Head of caudate nucleus (tissue), 42 donors: ENCODE measurements around the gene ZNF827.

Source experiments
- DNase-seq, 42 donors: peaks; one replicate each; pipeline versions ENCODE4 v3.0.0 to v3.0.0-alpha.2; 2020 to 2021; ENCODE audit warnings: mixed read lengths in 7 of 42
- intact Hi-C: fragments of 100-400 bp; cut with DNase I; formaldehyde crosslinking; loops from one replicate; pipeline ENCODE4 v1.15.0; 2022

The ZNF827 gene

DNA sequence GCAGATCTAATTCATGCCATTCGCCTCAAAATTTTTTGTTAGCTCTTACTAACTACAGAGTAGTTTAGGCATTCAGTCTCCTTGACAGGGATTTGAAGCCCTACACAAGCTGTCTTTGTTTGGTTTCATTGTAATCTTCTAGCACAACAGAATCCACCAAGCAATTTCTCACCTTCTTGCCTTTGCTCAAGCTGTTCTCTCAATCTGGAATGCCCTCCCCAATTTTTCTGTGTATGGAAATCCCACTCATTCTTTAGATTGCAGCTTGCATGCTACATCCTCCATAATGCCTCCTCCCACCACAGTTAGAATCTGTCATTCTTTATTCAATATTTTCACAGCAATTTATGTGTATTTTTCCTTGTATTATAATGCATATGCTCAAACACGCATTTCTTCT is 195.0 kb downstream of the ZNF827 start:
- DNase-seq, result no peak
- intact Hi-C loops, result no loop called here

DNA sequence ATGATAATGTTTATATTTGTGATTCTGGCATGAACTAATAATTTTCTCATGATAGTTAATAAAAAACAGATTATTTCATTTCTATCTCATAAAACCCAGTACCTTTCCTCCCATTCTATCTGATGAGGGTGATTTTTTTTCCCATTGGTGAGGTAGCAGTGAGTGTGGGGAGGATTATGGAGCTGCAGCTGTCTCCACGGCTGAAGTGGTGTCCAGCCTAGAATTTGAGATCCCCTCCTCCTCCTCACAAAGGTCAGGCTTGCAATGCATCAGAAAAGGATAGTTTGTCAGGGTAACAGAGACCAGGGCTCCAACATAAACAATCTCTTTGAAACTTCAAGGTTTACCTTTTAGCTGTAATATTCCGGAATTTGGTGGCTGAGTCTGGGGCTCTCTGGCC is 197.8 kb downstream of the ZNF827 start:
- intact Hi-C loops, result no loop called here
- DNase-seq, result no peak

DNA sequence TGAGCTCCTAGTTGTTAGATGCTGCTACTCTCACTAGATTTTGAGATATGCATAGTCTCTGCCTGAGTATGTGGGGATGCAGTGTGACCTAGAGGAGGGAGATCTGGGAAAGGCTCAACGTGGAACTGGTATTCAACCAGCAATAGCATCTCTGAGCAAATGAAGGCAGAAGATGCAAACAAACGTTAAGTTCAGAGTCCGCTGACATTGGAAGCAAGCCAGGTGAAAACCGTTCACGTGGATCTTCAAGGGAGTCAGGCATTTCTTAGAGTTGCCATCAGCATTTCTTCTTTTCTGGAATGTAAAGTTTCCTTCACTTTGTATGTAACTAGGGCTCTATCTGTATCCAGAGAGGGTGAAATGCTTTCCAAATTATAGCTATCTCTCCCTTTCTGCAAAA is 198.8 kb downstream of the ZNF827 start:
- intact Hi-C loops, result loop anchor here (10.0 kb wide), 1 partner anchor 125 kb away; the partner anchor contains the start of gene MMAA
- no peak for DNase-seq

DNA sequence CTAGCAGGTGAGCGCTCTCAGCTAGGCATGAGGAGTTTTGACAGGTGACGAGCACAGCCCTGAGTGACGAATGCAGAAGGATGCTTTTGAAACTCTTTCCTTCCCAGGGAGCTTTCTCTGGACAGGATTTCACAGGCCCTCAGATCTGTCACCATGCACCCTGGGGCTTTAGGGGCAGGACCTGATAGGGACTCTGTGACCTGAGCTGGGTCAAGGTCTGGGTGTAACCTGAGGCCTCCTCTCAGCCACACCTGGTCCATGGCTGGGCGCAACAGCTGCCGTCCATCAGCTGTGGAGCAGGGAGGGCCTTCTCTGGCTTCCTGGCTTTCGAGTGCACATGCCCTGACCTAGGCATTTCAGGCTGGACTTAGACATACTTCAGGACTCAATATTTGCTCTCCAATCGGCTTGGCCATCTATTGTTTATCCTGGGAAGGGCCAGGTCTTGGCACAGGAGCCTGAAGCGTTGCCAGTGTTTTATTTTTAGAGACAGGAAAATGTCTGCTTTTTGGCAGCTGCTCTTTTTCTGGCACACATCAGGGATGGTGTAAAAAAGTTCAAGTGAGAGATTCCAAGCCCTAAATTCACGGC is 202.3 kb downstream of the ZNF827 start:
- intact Hi-C loops, result loop anchor here (10.0 kb wide), 1 partner anchor 122 kb away; the partner anchor contains the start of gene MMAA
- no peak for DNase-seq

DNA sequence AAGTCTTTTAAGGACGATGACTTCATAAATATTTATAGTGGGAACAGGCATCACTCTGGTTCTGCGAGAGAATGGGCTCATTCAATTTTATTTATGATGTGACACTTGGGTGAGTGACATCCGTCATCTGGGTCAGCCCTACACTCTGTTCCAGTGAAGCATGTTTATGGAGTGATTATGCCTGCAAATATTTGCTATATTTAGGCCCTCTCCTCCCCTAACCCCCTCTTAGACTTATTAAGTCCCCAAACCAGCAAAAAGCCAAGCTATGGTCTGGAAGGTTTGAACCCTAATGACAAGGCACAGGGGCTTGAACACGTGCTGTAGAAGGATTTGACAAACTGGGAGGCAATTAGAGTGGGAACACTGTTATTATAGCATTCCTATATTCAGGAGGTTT is 202.8 kb downstream of the ZNF827 start:
- no peak for DNase-seq
- intact Hi-C loops, result loop anchor here (10.0 kb wide), 1 partner anchor 121 kb away; the partner anchor contains the start of gene MMAA

DNA sequence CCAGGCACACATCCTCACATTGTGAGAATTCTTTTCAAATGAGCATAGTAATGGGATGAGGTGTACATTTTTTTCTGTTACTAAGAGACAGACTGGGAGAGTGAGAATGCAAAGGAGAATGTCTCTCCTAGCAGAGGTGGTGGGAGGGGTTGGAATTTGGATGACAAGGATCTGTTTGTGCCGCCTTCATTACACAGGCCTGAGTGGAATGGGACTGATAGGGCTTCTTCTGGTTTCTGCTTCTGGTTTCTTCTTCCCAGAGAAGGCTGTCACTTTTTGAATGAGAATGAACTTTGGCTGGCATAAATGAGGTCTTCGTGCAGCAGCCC is 203.3 kb downstream of the ZNF827 start:
- intact Hi-C loops, result loop anchor here (10.0 kb wide), 1 partner anchor 121 kb away; the partner anchor contains the start of gene MMAA
- DNase-seq, result peak in 9 of 42 donors; percentile 18 to 57 (median 30)

DNA sequence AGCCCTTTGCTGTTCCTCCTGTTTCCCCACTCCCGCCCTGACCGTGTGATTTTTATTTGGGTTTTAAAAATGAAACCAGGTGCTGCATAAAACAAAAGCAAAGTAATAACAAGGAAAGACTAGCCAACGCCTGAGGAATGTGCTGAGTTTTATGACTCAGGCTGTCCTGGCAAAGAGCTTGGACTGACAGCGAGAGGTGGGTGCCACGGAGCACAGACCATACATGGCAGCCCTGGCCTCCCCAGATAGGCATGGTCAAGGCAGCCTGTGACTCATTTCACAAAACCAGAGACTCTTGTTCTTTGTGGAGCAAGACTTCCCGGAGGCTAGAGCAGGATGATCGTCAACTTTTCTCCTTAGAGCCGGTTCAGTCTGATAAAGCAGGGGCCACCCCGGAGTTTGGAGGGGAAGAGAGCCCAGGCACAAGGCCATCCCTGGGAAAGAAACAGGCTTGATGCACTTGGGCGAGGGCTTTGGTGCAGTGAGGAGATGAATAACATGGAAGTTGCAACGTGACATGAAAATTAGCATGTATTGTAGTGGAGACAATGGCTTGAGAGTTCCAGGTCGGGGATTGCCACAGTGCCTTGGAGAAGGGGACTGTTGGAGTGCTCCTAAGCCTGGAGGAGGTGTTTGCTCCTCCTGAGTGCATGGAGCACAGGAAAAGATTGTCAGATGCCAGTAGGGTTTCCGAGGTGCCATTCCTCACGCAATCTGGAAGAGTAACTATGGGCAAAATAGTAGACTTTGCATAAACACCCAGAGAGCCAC is 203.9 kb downstream of the ZNF827 start:
- DNase-seq, result peak in 7 of 42 donors; percentile 15 to 75 (median 52)
- intact Hi-C loops, result loop anchor here (10.0 kb wide), 1 partner anchor 120 kb away; the partner anchor contains the start of gene MMAA

DNA sequence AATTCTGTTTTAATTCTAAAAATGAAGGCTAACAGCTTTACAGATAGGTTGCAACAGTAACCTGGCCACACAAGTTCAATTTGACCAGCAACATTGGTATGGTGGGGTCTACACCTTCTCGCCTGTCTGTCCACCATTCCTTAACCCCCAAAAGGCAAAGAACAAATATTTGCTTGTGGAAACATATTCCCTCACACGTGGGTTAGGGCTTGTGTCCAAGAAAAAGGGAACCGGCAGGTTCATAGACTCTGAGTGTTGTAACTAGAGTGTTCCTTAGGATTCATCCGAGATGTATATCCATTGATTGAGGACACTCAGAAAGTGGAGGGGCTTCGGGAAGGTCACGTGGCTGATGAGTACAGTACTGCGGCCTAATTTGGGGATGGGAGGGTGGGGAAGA is 204.6 kb downstream of the ZNF827 start:
- intact Hi-C loops, result loop anchor here (10.0 kb wide), 1 partner anchor 119 kb away; the partner anchor contains the start of gene MMAA
- no peak for DNase-seq

DNA sequence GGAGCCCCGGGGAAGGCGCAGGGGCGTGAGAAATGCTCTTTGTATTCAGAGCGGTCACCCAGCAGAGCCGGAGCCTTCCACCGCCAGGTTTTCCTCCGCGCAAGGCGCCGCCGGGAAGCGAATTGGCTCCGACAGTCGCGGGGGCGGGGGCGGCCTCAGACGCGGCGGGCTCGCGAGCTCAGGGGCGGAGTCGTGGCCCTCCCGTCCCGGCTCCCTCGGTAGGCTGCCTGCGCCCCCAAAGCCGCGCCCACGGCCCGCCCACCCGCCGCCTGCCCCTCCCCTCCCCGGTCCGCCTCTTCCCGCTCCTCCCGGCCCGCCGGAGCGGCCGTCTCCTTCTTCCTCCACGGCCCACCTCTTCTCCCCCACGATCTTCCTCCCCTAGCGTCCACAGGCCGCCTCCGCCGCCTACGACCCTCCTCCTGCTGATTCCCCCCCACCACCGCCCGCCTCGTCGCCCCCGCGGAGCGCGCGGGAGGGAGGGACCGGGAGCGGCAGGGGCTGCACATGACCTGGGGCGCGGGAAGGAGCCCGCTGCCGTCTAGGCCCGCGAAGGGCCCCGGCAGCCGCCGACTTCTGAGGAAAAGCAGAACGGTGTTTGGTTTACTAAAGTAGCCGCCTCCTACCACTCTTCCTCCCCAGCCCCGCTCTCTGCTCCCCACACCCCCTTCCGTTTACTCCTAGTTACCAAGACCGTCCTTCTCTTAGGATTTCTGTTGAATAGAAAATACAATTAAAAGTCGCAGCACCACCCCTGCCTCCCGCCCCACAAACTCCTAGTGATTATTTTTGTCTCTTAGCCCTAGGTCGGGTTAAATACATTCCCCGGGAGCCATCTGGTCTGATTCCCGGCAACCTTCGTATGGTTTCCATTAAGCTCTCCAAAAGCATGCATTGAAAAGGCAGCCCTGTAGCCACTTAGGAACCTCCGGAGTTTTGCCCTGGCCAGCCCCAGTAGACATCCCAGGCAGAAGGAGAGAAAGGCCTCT is 205.4 kb downstream of the ZNF827 start:
- intact Hi-C loops, result loop anchor here (10.0 kb wide), 1 partner anchor 118 kb away; the partner anchor contains the start of gene MMAA
- DNase-seq, result peak; percentile 84 to 98 (median 95)

DNA sequence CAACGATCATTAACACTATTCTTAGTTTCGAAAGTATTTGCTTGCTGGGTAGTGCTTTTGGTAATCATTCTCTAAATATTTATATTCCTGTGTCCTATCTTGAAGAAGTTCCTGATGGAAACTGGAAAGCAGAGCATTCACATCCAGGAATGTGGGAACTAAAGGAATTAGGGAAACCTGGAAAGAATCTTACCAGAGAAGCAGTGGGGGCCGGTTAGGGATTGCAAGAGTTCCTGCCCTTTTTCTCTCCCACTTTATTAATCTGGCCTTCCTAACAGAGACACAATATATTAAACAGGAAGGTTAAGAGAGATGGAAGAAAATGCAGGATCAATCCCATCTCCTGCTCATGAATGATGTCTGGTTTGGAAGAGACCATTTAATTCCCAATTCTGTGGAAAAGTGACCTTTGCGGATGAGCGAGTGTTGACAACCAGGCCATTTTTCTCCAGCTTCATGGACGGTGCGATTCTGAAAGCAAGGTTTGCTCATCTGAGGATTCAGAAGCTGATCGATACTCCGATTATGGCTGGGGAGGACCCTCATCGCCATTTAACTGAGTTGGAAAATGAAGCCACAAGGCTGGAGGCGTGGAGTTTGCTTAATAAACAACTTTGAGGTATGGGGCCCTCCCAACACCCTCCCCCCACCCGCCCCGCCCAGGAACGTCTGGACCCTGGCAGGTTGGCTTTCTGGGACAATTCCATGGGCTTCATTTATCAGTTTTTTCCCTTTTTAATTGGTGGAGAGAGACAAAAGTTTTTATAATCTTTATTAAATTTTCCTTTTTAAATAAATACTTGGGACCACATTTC is 206.4 kb downstream of the ZNF827 start:
- DNase-seq, result peak in 1 of 42 donors; percentile 28
- intact Hi-C loops, result loop anchor here (10.0 kb wide), 1 partner anchor 117 kb away; the partner anchor contains the start of gene MMAA

DNA sequence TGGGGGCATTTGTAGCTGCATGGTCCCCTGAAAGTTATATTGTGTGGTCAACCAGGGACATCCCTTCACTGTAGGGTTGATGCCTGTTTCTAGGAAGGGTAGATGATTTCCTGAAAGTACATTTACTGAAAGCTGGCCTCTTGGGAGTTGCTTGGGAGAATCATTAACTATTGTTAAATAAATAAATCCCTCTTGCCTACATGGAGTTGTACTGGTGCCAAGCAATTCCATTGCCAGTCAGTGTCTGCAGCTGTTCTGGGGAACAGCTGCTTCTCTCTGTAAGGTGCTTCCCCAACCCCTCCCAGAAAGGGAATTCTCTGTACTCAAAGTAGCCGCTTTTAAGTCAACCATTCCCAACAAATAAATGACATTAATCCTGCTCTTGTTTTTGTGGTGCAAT is 207.6 kb downstream of the ZNF827 start:
- DNase-seq, result no peak

DNA sequence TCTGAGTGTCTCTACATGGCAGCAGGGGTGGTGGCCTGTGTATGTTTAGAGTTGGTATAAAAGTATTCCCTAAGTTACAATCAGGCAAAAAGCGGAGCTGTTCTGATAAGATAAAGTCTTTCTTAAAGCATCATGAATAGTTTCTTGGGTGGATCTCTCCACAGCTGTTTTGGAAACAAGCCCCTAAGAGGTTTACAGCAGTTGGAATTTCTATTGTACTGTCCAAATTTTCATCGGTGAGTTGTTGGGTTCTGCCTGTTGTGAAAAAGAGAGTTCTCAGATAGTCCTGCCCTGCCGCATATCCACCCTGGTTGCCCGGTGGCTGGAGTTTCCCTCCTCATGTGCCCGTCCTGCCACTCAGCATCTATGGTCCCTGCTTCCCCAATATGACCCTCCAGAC is 208.6 kb downstream of the ZNF827 start:
- intact Hi-C loops, result loop anchor here (10.0 kb wide), 1 partner anchor 115 kb away; the partner anchor contains the start of gene MMAA
- no peak for DNase-seq

More for the DNA sequence above, 207.6 kb downstream of the ZNF827 start:
- intact Hi-C loops, result loop anchor here (10.0 kb wide), 1 partner anchor 116 kb away; the partner anchor contains the start of gene MMAA

DNA sequence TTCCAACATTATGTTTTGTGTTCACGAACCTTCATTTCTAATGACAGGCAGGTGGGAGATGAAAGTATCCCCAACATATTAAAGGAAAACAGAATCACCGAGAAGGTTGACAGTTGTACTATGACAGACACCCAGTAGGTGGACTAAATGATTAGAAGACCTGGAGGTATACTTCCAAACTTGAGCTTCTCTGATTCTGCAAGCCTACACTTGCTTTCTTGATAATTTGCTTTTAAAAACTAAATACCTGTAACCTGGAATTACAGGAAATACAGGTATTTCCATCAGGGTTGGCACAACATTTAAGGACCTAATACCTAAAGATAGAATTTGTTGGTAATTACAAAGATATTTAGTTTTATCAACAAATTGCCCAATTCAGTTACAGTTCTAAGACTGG is 215.3 kb downstream of the ZNF827 start:
- intact Hi-C loops, result no loop called here
- DNase-seq, result no peak

DNA sequence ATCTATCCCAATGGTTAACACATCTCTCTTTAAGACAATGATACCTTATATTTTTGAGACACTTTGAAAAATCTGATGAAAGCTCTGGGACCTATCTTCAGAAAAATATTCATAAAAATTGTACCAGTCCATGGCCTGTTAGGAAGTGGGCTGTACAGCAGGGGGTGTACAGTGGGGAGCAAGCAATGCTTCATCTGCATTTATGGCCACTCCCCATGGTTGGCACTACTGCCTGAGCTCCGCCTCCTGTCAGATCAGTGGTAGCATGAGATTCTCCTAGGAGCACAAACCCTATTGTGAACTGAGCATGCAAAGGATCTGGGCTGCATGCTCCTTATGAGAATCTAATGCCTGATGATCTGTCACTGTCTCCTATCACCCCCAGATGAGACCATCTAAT is 216.1 kb downstream of the ZNF827 start:
- intact Hi-C loops, result no loop called here
- no peak for DNase-seq

DNA sequence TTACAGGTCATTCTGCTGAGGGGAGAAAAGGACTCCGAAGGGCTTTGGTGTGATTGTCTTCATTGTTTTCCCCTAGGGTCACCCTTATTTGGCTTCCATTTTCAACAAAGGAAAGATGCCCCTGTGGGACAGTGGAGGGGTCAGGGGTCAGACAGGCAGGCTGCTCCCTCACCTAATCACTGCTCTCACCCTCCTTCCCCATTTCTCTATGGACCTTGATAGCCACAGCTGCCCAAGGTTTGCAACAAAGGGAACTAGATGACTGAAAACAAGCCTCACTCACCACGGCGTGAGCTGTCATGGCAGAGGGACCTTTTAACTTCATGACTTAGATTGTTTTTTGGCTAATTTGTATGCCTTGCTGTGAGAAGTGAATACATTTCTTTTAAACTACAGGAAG is 218.0 kb downstream of the ZNF827 start:
- intact Hi-C loops, result no loop called here
- DNase-seq, result no peak

DNA sequence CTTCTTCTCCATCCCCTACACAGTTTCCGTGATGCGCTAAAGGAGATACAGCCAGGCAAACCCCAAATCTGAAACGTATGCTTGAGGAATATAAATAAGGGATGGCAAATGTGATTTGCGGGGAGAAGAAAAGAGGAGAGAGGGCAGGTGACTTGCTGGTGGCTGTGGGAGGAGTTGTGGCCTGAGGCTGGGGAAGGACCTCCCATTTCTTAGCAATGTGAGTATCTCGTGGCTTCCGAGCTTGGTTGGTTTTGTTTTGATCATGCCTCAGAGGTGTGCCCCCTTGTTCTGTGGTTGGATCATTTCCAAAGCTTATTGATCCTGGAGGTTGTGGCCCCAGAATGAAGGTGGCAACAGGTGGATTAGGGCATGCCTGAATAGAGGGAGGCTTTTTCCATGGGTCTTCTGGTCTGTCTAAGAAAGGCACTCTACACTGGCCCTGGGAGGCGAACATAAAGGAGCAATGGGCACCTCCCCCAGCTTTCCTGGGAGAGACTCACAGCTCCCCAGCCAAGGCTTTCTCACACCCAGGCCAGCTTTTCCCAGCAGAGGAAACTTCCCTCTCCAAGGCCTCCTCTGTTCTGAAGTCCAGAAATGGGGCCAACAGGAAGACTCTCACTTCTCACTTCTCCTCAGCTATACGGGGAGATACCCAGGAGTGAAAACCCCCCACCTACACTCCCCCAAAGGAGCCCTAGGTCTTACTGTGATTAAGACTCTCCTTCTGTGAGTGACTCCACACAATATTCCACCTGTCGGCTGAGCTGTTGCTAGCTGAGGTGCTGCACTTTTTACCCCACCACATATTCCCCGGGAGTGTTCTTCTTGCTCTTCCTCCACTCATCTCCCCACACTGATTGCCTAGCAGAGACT is 218.6 kb downstream of the ZNF827 start:
- peak in 5 of 42 donors; percentile 6 to 49 (median 21) for DNase-seq
- intact Hi-C loops, result no loop called here

DNA sequence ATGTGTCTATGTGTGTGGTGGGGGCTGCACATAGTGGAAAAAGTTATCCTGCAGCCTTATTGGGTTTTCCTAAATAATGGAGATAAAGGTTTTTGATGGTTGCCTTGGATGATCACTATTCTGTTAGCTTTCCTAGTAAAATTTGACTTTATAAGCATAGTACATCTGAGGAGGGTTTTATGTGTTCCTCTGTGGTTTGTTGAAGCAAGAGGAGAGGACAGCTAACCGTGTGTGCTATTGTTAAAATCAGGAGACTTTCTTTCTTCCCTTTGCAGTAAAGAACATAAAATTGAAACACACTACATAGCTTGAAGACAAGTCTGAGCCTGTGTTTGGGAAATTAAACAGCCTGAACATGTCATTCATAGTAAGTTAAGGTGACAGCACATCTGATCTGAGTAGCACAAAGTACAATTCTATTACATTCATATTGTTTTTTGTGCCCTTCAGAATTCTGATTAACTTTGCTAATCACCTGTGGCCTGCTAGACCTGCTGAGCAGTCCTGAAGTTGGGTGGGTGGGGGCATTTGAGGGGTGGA is 221.9 kb downstream of the ZNF827 start:
- intact Hi-C loops, result no loop called here
- no peak for DNase-seq
